ENCODE results near the gene SSBP3. TPM values are rescaled to one million over a fixed set of nuclear protein-coding genes. Genes with fewer than 3 reads are reported as not detected.

Gene SSBP3
- total RNA-seq, 1 experiment from 2014 or later, result 115 TPM

DNA sequence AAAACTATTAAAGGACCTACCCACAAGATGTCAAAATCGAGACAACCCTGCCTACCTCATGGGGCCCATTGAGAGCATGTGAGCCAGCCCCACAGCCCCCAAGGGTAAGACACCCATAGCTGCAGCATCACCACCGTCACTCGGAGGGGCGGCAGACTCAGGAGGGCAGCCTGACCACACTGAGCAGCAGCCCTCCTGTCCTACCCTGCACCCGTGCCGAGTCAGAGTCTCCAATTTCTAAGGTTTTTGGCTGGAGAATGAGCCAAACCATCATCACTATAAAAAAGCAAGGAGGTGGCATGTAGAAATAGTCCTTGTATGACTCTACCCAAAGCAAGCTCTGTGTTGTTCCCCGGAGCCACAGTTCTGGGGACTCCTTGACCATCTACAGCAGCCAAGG lies 94.7 kb downstream of the SSBP3 start:
- Mint-ChIP-seq H3K27ac (peak overlapping the region; percentile 97), H3K9me3 (no peaks in the 10 kb centered on the region), H3K4me3 (no peak overlapping the region), H3K4me1 (peaks cover 87% of the 10 kb centered on the region), H3K27me3 (ENCODE audit: low read depth) (no peaks in the 10 kb centered on the region), H3K36me3 (no peaks in the 10 kb centered on the region)
- CTCF ChIA-PET, result interaction anchor here (0.9 to 4.3 kb wide), 17 partner anchors 11 to 480 kb away, joined by 3 to 59 read pairs (median 4); no protein-coding TSS in a partner anchor
- POLR2A ChIA-PET, result interaction anchor here (1.1 to 2.9 kb wide), 3 partner anchors 67 to 178 kb away, joined by 4 to 40 read pairs (median 8); partner anchors contain the start of gene SSBP3
- TF ChIP-seq ZBTB43 (CRISPR knock-in tag; IDR thresholded peaks at IDR 0.05), result no peak
- no peak for TF ChIP-seq ZNF532 (CRISPR knock-in tag; IDR thresholded peaks at IDR 0.05; ENCODE audit: borderline replicate concordance)
- TF ChIP-seq ZNF281 (CRISPR knock-in tag; IDR thresholded peaks at IDR 0.05), result no peak
- ATAC-seq (0 out of 2 replicates have a peak, but pooled peaks have one; percentile 1), DNase-seq (ENCODE audit: low spot score) (no peak)

DNA sequence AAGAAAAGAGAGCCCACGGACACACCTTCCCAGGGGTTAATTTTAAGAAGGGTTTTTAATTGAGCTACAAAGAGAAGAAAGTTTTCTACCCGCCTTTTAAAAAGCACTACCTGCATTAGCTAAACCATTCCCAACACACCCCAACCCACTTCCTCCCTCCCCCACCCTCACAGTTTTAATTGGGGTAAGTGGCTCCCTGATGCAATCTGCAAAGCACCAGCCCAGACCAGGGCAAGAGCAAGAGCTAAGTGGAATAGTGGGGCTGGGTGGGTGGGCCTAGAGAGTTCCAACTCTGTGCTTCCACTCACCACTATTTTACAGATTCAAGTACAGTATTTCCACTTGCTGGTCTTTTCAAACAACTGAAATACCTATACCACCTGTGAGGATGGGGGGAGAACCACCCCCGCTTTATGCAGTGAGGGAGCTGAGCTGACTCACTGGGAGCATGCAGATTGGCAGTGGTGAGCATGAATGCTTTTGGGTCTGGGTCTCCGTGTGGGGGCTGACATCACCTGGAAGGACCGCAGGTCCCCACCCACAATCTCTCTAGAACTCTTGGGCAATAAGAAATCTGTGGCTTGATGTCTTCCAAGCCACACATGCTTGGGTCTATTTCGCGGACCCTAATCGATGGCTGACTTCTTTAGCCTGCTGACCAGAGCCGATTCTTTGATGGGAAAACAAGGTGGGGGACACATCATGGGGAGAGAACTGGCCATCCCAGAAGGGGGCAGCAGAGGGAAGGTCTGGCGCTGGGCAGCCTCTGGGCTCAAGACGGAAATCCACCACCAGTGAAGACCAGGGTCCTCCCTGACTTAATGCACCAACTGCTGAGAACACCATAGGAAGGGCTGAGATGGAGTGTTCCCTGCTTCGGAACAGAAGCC lies 95.5 kb downstream of the SSBP3 start:
- DNase-seq (ENCODE audit: low spot score), result peak; percentile 84
- TF ChIP-seq ZSCAN18 (CRISPR knock-in tag; IDR thresholded peaks at IDR 0.05) (no peak), ZNF121 (CRISPR knock-in tag; IDR thresholded peaks at IDR 0.05) (no peak)
- TF ChIP-seq, protein P1, sequence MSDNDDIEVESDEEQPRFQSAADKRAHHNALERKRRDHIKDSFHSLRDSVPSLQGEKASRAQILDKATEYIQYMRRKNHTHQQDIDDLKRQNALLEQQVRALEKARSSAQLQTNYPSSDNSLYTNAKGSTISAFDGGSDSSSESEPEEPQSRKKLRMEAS (CRISPR knock-in tag; IDR thresholded peaks at IDR 0.05), result 0 out of 2 replicates have a peak, but pooled peaks have one; percentile 10
- ChIA-PET POLR2A (interaction anchor here (0.6 to 2.9 kb wide), 10 partner anchors 22 to 189 kb away, joined by 3 to 40 read pairs (median 5); partner anchors contain the start of gene SSBP3), CTCF (interaction anchor here (0.6 to 4.3 kb wide), 36 partner anchors 9 to 628 kb away, joined by 3 to 59 read pairs (median 4); partner anchors contain the start of gene SSBP3)
- no peaks in the 10 kb centered on the region for H3K36me3 Mint-ChIP-seq
- ATAC-seq, result peak; percentile 56
- peak overlapping the region; percentile 51 for H3K4me3 Mint-ChIP-seq
- peak overlapping the region; percentile 97 for H3K27ac Mint-ChIP-seq
- H3K9me3 Mint-ChIP-seq, result no peaks in the 10 kb centered on the region
- no peaks in the 10 kb centered on the region for H3K27me3 Mint-ChIP-seq (ENCODE audit: low read depth)
- H3K4me1 Mint-ChIP-seq, result peaks cover 94% of the 10 kb centered on the region

All from WTC11 (cell line).